ENCODE measurements around the gene EPHA1.

- TF ChIP-seq, protein P1, sequence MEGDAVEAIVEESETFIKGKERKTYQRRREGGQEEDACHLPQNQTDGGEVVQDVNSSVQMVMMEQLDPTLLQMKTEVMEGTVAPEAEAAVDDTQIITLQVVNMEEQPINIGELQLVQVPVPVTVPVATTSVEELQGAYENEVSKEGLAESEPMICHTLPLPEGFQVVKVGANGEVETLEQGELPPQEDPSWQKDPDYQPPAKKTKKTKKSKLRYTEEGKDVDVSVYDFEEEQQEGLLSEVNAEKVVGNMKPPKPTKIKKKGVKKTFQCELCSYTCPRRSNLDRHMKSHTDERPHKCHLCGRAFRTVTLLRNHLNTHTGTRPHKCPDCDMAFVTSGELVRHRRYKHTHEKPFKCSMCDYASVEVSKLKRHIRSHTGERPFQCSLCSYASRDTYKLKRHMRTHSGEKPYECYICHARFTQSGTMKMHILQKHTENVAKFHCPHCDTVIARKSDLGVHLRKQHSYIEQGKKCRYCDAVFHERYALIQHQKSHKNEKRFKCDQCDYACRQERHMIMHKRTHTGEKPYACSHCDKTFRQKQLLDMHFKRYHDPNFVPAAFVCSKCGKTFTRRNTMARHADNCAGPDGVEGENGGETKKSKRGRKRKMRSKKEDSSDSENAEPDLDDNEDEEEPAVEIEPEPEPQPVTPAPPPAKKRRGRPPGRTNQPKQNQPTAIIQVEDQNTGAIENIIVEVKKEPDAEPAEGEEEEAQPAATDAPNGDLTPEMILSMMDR (IDR thresholded peaks at IDR 0.05 in 8 of 11, conservative IDR thresholded peaks at IDR 0.05 in 3 of 11), result no peak
- TF ChIP-seq POLR2A (IDR thresholded peaks at IDR 0.05), result no peak
These were observed 47.7 kb downstream of the EPHA1 start for GRCh38 chr7:143360788-143361551.
